GM12875 (cell line): ENCODE data around the gene PKIB.
"Not testable (repeated sequence)": the region's sequence is repeated elsewhere in the genome, so short reads cannot be mapped to it uniquely, and the experiment has no call there.

Source experiments
- H3K4me3 ChIP-seq: one replicate; pipeline ENCODE4 v1.5.1; 2011; ENCODE audit warnings: low read depth, low read length, control low read depth
- CTCF ChIP-seq: IDR thresholded peaks from 2 replicates; pipeline ENCODE4 v1.5.1; 2011; ENCODE audit warnings: low read depth, mild to moderate bottlenecking, control low read depth, inconsistent platforms, low read length, moderate library complexity, borderline replicate concordance; ENCODE audit not compliant: insufficient read depth

The PKIB gene

DNA sequence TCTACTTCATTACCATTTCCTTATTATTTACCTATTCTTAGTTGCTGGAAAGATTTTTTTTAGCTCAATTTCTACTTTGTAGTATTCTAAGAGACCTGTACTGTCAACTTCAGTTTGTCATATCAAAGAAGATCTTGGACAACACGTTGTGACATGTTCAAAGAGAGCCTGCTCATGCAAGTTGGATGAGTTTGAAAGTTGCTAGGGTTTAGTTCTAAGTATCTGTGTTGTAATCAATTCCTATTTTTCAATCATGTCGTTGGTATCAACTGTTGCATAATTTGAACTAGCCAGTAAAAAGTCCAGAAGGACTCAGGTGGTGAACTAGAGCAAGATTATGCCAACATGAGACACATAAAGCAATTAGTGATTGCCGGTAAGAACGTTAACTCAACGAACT is 30.2 kb downstream of the PKIB start:
- no peak overlapping the region for H3K4me3 ChIP-seq
- TF ChIP-seq CTCF = no peak

DNA sequence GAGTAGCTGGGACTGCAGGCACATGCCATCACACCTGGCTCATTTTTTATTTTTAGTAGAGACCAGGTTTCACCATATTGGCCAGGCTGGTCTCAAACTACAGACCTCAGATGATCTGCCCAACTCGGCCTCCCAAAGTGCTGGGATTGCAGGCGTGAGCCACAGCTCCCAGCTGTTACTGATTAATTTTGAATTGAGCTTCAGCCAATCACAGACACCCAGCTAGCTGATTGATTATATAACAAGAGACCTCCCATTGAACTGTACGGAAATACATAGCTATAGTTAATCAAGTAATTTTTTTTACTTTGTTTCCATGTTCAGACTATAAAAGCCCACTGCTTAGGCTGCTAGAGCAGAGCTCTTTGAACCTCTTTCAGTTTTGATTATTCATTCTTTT is 31.6 kb downstream of the PKIB start:
- no peak overlapping the region for H3K4me3 ChIP-seq
- no peak for TF ChIP-seq CTCF

DNA sequence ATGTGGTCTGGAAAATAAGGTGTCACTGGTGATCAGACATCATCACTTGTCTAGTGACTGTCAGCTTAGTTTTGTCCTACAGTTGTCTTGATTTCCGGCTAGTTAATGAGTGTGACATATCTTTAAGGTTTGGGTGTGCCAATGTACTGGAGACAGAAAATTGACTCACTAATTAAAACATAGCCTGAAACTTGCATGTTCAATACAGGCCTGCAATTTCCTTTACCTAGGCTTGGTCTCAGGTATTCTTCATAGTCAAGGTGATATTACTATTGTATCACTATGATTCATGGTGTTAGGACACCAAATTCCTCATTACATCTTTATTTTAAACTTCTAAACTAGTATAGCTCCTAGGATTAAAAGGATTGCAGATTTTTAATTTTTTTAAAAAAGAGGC is 32.4 kb downstream of the PKIB start:
- not testable (repeated sequence) for H3K4me3 ChIP-seq

- no peak overlapping the region for H3K4me3 ChIP-seq
- TF ChIP-seq CTCF = no peak
These were observed 35.1 kb downstream of the PKIB start for GRCh38 chr6:122645256-122645655.

- TF ChIP-seq CTCF = no peak
- H3K4me3 ChIP-seq = no peak overlapping the region
These were observed 37.6 kb downstream of the PKIB start for GRCh38 chr6:122647765-122648164.

DNA sequence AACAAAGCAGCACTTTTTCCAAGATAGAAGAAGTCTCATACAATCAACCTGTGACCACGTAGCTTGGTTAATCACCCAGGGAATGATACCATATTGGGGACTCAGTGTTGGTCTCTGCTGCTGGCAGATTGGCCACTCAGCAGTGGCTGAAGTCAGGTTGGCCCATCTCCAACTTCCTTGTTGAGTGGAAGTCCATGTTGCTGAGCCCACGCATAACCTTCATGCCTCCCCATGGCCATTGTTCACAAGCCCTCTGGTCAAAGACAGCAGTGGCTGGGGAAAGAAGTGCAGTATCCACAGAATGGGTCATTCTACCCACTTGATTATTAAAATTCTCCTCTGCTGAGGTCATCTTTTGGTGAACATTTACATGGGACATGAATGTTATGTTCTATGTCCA is 38.5 kb downstream of the PKIB start:
- no peak overlapping the region for H3K4me3 ChIP-seq
- no peak for TF ChIP-seq CTCF

DNA sequence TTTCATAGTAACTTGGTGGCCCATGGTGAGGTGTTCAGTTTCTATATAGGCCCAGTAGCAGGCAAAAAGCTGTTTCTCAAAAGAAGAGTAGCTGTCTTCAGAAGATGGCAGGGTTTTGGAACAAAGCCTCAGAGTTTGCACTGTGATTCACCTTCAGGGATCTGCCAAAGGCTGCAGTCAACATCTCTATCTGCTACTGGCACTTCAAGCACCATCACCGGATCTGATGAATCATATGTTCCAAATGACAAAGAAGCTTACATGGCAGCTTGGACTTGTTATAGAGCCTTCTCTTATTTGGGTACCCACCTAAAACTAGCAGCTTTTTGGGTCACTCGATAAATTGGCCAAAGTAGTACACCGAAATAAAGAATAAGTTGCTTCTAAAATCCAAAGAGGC is 39.5 kb downstream of the PKIB start:
- no peak overlapping the region for H3K4me3 ChIP-seq
- TF ChIP-seq CTCF = no peak

DNA sequence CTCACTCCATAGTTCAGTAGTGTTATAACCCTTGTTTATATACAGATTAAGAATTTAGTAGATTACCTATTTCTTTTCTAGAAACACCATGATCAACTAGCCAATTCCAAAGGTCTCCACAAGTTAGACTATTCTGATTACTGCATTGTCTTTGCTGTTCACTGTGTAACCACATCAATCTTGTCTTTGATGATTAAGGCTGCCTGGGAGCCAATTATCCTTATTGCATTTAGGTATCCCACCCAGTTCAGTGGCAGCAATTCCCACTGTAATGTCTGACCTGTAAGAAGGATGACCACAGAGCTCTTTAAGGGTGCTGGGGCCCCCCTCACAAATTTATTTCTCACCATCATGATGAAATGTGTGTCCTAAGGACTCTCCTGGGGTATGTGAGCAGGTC is 40.2 kb downstream of the PKIB start:
- TF ChIP-seq CTCF = no peak
- H3K4me3 ChIP-seq = no peak overlapping the region
